Jurkat, Clone E6-1 (cell line): Measurements from ENCODE around the gene USB1. TPM values are rescaled to one million over a fixed set of nuclear protein-coding genes. Genes with fewer than 3 reads are reported as not detected.

Experiments
- DNase-seq: peaks from one replicate; pipeline ENCODE4 v3.0.0-alpha.2; 2011; ENCODE audit warnings: low read depth, low spot score
- H3K4me3 ChIP-seq: 2 replicates; pipeline ENCODE4 v1.5.1; 2011; ENCODE audit warnings: mild to moderate bottlenecking, low read length, control low read depth, moderate library complexity
- polyA plus RNA-seq: library from polyadenylated mRNA; unstranded; fragments of >200 nt; gene quantifications from one replicate; pipeline ENCODE4 v1.2.1, GENCODE V29; 2012; ENCODE audit warnings: missing spikeins; ENCODE audit not compliant: insufficient read length, insufficient read depth

USB1 gene, protein sequence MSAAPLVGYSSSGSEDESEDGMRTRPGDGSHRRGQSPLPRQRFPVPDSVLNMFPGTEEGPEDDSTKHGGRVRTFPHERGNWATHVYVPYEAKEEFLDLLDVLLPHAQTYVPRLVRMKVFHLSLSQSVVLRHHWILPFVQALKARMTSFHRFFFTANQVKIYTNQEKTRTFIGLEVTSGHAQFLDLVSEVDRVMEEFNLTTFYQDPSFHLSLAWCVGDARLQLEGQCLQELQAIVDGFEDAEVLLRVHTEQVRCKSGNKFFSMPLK
- polyA plus RNA-seq: 65.8 TPM

- peak within 1 kb of the TSS; percentile 79 for H3K4me3 ChIP-seq
- DNase-seq: peak; percentile 79
These were observed at the start of gene USB1 for GRCh38 chr16:58000706-58001676. Gene USB1 (plus strand): TSS chr16:58001407. CDS start chr16:58001484, 77 bp downstream.

DNA sequence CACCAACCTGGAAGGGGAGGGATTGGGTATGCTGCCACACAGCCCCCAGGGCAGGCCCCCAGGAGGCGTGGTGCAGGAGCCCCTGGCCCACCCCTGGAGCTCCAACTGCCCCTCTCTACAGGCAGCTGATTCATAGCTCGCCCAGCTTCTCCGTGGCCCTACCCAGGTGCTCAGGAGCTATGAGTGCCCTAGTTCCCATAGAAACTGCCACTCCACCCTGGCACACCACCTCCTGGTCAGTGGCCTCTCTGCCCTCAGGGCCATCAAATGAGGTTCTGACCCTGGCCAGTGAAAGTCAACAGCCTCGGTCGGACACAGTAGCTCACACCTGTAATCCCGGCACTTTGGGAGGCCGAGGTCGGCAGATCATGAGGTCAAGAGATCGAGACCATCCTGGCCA is 48.3 kb upstream of the USB1 start:
- DNase-seq: no peak

GRCh38 chr16:57953857-57954256 is 47.4 kb upstream of the USB1 start:
- no peak for DNase-seq
- no peak overlapping the region for H3K4me3 ChIP-seq

More for the DNA sequence above, 48.3 kb upstream of the USB1 start:
- no peak overlapping the region for H3K4me3 ChIP-seq

DNA sequence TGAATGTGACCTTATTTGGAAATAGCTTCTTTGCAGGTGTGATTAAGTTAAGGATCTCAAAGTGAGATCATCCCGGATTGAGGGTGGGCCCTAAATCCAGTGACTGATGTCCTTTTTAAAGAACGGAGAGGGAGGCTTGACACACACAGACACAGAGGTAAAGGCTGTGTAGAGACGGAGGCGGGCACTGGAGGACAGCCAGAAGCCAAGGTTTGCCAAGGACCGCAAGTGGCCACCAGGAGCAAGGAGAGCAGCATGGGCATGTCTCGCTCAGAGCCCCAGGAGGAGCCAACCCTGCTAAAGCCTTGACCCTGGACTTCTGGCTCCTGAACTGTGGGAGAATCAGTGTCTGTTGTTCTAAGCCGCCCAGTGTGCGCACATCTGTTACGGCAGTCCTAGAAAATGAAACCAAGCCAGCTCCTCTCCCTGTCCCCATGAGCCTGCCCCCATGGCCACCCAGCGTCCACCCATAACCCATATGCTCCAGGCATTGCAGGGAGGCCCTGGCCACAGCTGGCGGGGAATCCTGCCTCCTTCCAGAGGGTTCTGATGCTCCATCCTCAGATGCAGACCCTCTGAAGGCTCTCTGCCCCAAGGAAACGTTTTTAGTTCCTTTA is 45.5 kb upstream of the USB1 start:
- no peak for DNase-seq
- H3K4me3 ChIP-seq: no peak overlapping the region

DNA sequence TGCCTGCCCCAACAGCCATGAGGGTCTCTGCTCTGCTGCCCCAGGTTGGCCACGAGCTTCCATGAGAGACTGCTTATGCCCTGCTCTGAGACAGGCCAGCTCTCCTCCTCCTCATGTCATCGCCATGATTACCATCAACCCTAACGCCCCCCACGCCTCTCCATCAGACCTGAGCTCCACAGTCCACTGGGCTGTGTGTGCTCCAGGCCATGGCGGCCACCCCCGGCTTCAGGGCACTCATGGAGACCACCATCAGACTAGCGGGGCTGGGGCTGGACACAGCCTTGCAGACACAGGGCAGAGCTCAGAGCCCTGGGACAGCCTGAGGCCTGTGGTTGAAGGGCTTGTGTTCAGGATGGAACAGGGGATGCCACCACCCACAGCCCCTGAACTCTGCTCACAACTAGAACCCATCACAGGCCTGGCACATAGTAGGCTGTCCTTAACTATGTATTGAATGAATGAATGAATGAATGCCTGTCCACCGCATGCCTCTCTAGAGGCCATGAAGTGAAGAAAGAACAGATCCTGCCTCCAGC is 44.9 kb upstream of the USB1 start:
- no peak for DNase-seq
- H3K4me3 ChIP-seq: no peak overlapping the region

GRCh38 chr16:57956924-57957672 is 44.1 kb upstream of the USB1 start:
- DNase-seq: no peak
- no peak overlapping the region for H3K4me3 ChIP-seq

DNA sequence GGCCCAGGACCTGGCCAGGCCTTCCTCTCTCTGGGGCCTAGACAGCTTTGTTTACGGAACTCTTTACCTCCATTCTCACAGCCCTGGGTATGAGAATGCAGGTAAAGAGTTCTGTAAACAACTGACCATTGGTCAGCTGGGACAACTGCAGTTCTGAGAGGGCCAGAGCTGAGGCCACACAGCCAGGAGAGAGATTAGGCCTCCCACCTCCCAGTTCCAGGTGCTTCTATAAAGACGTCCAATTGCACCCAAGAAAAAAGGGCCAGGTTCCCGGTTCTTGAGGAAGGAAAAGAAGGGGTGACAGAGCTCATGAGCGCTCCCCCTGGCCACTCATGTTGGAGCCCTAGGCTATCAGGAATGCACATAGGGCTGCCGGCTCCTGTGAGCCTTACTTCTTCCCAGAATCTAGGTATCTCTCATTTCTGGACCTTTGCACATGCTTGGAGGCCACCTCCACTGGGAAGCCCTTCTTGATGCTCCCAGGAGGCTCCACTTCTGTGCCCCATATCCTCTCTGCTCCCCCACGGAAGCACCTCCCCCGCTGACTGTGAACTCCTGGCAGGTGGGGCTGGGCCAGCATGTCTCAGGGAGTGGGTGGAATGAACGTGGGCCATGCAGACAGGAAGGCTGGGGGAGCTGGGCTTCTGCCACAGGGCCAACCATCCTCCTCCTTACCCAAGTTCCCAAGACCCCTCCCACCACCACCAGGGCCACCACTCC is 43.4 kb upstream of the USB1 start:
- no peak overlapping the region for H3K4me3 ChIP-seq
- no peak for DNase-seq

DNA sequence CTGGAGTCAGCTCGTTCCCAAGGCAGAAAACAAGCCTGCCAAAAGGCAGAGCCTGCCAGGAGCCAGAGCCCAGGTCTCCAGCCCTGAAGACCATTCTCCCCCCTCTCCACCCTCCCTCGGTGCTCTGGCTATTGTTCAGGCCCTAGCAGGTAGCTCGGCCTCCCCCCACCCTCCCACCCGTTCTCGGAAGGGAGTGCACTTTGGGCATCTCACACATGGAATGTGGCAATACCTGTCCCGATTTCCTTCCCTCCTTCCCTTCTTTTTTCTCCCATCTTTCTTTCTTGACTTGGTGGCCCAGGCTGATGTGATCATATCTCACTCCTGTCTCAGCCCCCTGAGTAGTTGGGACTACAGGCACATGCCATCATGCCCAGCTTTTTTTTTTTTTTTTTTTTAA is 42.7 kb upstream of the USB1 start:
- H3K4me3 ChIP-seq: no peak overlapping the region
- no peak for DNase-seq

DNA sequence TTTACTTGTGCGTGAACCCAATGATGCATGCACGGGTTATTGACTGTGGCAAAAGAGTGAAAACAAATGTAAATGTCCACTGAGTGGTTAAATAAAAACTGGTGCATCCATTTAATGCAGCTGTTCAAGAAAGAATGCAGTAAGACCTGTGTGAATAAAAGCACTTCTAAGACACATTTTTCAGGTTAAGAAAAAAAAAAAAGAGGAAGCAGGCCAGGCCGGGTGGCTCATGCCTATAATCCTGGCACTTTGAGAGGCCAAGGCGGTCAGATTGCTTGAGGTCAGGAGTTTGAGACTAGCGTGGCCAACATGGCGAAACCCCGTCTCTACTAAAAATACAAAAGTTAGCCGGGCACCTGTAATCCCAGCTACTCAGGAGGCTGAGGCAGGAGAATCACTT is 42.1 kb upstream of the USB1 start:
- H3K4me3 ChIP-seq: no peak overlapping the region
- DNase-seq: no peak

DNA sequence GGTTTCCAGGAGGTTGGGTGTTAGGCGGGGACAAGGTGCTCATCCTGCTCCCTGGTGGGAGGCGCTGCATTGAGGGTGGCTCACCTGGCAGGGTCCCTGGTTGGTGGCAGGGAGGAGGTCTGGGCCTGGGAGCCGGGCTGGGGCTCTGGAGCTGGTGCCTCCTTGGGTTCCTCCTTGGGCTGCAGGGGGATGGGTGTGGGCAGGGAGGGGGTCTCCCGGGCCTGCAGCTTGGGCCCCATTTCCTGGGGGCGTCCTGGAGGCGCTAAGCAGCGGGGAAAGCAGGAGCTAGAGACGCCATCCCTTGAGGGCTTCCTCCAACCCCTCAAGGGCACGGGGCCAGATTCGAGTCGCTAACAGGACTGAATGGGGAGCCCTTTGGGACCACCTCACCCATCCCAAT is 41.4 kb upstream of the USB1 start:
- no peak overlapping the region for H3K4me3 ChIP-seq
- no peak for DNase-seq

DNA sequence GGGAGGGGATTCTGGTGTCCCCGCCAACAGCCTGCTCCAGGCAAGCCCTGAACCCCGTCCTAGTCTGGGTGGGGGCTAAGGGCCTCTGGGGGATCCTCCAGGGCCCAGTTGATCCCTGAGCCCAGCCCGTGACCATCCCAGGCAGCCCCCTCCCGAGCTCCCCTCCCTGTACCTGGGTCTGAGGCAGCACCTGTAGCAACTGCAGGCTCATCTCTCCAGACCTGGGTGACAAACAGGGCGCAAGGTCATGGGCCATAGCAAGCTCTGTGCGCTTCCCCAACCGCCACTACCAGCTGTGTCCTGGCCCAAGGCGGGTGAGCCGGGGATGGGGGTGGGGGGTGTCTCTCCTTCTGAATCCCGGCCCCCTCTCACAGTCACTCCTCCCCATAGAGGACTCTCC is 40.9 kb upstream of the USB1 start:
- no peak for DNase-seq
- no peak overlapping the region for H3K4me3 ChIP-seq

DNA sequence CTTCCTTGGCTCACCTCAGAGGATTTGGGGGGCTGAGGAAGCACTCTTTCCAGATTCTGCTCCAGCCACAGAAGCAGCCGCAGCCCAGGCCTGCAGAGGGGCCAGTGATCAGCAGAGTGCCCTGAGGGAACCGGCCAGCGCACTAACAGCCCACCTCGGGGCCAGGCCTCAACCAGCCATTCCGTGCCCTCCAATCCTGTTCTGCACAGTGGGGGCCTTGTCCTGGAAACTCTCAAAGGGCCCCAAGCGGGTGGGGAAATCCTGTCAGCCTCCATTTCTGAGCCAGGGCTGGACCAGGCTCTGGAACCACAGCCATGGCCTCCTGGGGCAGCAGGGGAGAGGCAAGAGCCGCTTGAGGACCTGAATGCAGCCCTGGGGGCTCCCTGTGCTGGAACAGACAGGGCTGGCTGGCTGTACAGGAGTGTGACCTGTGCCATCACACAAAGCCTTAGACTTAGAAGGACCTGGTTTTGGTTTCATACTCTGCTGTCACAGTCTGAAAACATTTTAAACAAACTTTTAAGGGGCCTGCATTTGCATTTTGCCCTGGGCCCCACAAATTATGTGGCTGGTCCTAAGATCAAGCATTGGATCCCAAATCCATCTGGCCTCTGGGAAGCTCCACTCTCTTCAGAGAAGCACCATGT is 40.3 kb upstream of the USB1 start:
- no peak for DNase-seq
- H3K4me3 ChIP-seq: no peak overlapping the region

DNA sequence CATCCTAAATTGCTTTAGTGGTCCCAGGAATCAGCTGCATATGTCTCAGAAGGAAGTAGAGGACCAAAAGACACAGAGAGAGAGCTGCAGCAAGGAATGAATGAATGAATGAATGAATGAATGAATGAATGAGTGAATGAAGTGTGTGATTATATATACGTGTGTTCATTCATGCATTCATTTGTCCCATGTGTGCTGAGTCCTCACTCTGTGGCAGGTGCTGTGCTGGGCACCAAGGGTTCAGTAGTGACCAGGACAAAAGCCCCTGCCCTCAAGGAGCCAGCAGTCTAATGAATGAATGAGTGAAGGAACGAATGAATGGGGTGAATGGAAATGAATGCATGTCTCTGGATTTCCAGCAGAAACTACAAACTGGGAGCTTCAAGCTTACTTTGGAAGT is 39.7 kb upstream of the USB1 start:
- H3K4me3 ChIP-seq: no peak overlapping the region
- no peak for DNase-seq

DNA sequence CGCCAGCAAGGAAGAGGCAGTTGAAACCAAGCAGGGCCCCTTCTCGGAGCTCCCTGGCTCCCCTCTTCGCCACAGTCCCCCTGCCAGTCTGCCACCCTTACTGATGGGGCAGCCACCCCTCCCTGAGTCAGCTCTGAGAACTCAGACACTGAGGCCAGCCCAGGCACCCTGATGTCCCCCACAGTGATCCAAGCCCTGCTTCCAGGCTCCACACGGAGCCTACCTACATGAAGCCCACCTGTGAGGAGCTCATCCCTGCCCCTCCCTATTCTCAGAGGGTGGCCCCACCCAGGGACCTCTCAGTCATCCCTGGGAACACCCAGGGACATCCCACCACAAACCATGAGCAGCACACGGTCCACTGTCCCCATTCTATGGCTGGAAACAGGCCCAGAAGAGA is 39.2 kb upstream of the USB1 start:
- DNase-seq: no peak
- no peak overlapping the region for H3K4me3 ChIP-seq

DNA sequence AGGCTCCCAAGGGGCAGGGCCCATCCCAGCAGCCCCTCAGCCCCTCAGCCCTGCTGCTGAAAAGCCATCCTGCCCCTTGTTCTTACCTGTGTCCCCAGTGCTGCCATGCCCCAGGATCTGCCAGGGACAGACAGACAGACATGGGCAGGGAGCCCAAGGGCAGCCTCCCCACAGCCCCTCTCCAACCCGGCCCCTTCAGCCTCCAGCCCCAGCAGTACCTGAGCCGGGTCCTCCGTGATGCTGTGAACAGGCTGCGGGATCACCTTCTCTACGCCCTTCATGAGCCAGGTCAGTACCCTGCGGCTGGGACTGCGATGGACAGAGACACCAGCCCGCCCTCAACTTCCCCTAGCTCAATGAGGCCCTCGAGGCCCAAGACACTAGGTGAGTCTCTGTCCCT is 38.5 kb upstream of the USB1 start:
- no peak for DNase-seq
- no peak overlapping the region for H3K4me3 ChIP-seq

GRCh38 chr16:57964157-57964700 is 37.0 kb upstream of the USB1 start:
- no peak overlapping the region for H3K4me3 ChIP-seq
- DNase-seq: no peak

GRCh38 chr16:57966204-57966771 is 34.9 kb upstream of the USB1 start:
- no peak for DNase-seq
- no peak overlapping the region for H3K4me3 ChIP-seq
